Endothelial cell of umbilical vein (primary cell): ENCODE measurements around the gene UPP2.

Source experiments
- CTCF ChIP-seq, 2 donors: IDR thresholded peaks; 1 replicate in 1 of 2; 2 replicates in 1 of 2; pipeline ENCODE4 v1.5.1; 2011; ENCODE audit warnings: low read length in 2 of 2, mild to moderate bottlenecking in 2 of 2, moderate library complexity in 2 of 2, control low read depth in 1 of 2, inconsistent platforms in 1 of 2, low read depth in 1 of 2; ENCODE audit not compliant: insufficient read depth in 1 of 2; ENCODE audit errors: extremely low read depth in 1 of 2
- EZH2 ChIP-seq: IDR thresholded peaks from 2 replicates; pipeline ENCODE4 v1.6.1; 2012; ENCODE audit warnings: borderline replicate concordance, low read depth, mild to moderate bottlenecking, moderate library complexity, low read length, inconsistent platforms; ENCODE audit not compliant: severe bottlenecking
- MYC ChIP-seq: IDR thresholded peaks from one replicate; pipeline ENCODE4 v1.6.1; 2011; ENCODE audit warnings: mild to moderate bottlenecking, low read depth, low read length
- POLR2A ChIP-seq: IDR thresholded peaks from 2 replicates; pipeline ENCODE4 v1.6.1; 2012; ENCODE audit warnings: low read depth, mild to moderate bottlenecking, control low read depth, low read length
- POLR2AphosphoS5 ChIP-seq: IDR thresholded peaks from 2 replicates; pipeline ENCODE4 v1.6.1; 2012; ENCODE audit warnings: low read depth, mild to moderate bottlenecking, control low read depth, low read length, moderate library complexity; ENCODE audit not compliant: insufficient read depth

- TF ChIP-seq CTCF (IDR thresholded peaks at IDR 0.05; ENCODE audit: extremely low read depth in 1 of 2, insufficient read depth in 1 of 2, low read depth in 1 of 2, low read length in 2 of 2): no peak
- no peak for TF ChIP-seq MYC
- no peak for TF ChIP-seq EZH2
- TF ChIP-seq POLR2AphosphoS5: no peak
- TF ChIP-seq POLR2A: no peak
Observed at GRCh38 chr2:158088093-158088492, 13.6 kb upstream of the UPP2 start.
